Breast epithelium (tissue), 3 donors: ENCODE results near the gene PTPRK.

Experiments
- POLR2A ChIP-seq: fragments of 450-650 bp; IDR thresholded peaks from one replicate; pipeline ENCODE4 v1.6.1; 2016; ENCODE audit warnings: antibody characterized with exemption, mild to moderate bottlenecking, moderate library complexity
- POLR2AphosphoS5 ChIP-seq, 3 donors: sonication (generic); formaldehyde crosslinking; IDR thresholded peaks; one replicate each; pipeline ENCODE4 v1.6.1; 2017; ENCODE audit warnings: antibody characterized with exemption in 3 of 3
- TF ChIP-seq, protein P1 (sequence below), 3 donors: fragments of 450-650 bp; IDR thresholded peaks; one replicate each; pipeline ENCODE4 v1.5.1; 2016 to 2017; ENCODE audit warnings: antibody characterized with exemption in 3 of 3, mild to moderate bottlenecking in 3 of 3, moderate library complexity in 3 of 3

DNA sequence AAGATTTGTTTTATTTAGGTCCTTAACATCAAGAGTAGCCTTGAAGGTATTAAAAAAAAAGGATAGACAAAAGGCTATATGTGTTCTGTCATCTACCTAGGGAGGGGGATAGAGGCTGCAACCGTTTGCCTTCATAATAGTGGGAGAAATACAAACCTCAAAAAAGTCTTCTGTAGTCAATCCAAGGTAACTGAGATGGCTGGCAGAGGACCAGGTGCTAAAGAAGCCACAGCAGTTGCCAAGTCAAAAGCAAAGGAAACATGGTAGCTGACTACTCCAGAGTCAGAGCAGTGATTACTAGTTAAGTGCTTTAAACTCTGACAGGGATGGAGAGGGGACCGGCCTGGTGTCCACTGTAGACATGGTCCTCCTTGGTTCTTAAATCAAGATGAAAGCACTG is 249.4 kb downstream of the PTPRK start:
- TF ChIP-seq, protein P1, sequence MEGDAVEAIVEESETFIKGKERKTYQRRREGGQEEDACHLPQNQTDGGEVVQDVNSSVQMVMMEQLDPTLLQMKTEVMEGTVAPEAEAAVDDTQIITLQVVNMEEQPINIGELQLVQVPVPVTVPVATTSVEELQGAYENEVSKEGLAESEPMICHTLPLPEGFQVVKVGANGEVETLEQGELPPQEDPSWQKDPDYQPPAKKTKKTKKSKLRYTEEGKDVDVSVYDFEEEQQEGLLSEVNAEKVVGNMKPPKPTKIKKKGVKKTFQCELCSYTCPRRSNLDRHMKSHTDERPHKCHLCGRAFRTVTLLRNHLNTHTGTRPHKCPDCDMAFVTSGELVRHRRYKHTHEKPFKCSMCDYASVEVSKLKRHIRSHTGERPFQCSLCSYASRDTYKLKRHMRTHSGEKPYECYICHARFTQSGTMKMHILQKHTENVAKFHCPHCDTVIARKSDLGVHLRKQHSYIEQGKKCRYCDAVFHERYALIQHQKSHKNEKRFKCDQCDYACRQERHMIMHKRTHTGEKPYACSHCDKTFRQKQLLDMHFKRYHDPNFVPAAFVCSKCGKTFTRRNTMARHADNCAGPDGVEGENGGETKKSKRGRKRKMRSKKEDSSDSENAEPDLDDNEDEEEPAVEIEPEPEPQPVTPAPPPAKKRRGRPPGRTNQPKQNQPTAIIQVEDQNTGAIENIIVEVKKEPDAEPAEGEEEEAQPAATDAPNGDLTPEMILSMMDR (IDR thresholded peaks at IDR 0.05), result no peak
- no peak for TF ChIP-seq POLR2A
- no peak for TF ChIP-seq POLR2AphosphoS5 (IDR thresholded peaks at IDR 0.05)
